ENCODE results near the gene TEX29.

GRCh38 chr13:111346101-111346680 lies 25.7 kb downstream of the TEX29 start:
- TF ChIP-seq POLR2AphosphoS5 (IDR thresholded peaks at IDR 0.05): no peak
- TF ChIP-seq, protein P1, sequence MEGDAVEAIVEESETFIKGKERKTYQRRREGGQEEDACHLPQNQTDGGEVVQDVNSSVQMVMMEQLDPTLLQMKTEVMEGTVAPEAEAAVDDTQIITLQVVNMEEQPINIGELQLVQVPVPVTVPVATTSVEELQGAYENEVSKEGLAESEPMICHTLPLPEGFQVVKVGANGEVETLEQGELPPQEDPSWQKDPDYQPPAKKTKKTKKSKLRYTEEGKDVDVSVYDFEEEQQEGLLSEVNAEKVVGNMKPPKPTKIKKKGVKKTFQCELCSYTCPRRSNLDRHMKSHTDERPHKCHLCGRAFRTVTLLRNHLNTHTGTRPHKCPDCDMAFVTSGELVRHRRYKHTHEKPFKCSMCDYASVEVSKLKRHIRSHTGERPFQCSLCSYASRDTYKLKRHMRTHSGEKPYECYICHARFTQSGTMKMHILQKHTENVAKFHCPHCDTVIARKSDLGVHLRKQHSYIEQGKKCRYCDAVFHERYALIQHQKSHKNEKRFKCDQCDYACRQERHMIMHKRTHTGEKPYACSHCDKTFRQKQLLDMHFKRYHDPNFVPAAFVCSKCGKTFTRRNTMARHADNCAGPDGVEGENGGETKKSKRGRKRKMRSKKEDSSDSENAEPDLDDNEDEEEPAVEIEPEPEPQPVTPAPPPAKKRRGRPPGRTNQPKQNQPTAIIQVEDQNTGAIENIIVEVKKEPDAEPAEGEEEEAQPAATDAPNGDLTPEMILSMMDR (IDR thresholded peaks at IDR 0.05; ENCODE audit: poor library complexity, severe bottlenecking): no peak
- TF ChIP-seq EZH2 (IDR thresholded peaks at IDR 0.05; ENCODE audit: borderline replicate concordance, insufficient read depth, low read length, poor library complexity, severe bottlenecking): no peak
- TF ChIP-seq EP300 (conservative IDR thresholded peaks at IDR 0.05; ENCODE audit: poor library complexity, severe bottlenecking): no peak
- TF ChIP-seq RAD21 (conservative IDR thresholded peaks at IDR 0.05): no peak
- TF ChIP-seq TAF1 (IDR thresholded peaks at IDR 0.05; ENCODE audit: low read depth): no peak
- TF ChIP-seq MXI1 (conservative IDR thresholded peaks at IDR 0.05; ENCODE audit: poor library complexity, severe bottlenecking): no peak
- no peak for TF ChIP-seq REST (IDR thresholded peaks at IDR 0.05; ENCODE audit: borderline replicate concordance)
